ENCODE results near the gene SEPTIN2.
"Not testable (repeated sequence)": the region's sequence is repeated elsewhere in the genome, so short reads cannot be mapped to it uniquely, and the experiment has no call there.

SEPTIN2 gene

GRCh38 chr2:241315879-241316631, at the start of gene SEPTIN2:
Gene SEPTIN2, plus strand, starts transcription at chr2:241315925. Its CDS starts 8,308 bp downstream, at chr2:241324233.
- DNase-seq, result peak; percentile 72

DNA sequence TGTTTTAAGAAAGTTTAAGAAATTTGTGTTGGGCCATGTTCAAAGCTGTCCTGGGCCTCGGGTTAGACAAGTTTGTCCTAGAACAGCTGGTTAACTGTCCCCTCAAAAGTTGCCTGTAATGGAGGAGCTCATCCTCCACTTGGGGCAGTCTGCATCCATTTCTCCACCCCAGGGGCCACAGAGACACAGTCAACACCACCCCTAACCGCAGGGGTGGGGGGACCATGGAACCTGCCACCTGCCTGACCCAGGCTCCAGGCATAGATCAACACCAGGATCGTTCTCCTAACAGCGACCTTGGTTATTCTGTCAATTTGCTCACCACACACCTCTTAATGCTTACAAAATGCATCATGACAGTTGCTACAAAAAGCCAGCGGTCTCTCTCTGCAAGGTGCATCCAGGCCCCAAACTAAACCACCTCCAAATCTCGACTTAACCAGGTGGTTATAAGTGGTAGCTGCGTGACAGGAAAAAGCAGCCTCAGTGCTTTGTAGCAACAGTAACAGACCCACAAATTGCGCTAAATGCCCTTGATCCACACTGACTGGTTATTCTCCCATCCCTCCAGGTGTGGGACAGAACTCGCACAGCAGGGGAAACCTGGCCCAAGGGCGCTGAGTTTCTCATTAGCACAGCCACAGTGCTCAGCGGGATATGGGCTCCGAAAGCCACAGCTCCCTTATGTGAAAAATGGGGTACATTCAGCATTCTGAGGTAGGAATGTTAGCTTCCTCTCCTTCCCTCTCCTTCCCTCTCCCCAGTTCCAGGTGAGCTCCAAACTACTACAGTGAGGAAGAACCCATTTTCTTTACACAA, 48.3 kb upstream of the SEPTIN2 start:
- no peak for DNase-seq

DNA sequence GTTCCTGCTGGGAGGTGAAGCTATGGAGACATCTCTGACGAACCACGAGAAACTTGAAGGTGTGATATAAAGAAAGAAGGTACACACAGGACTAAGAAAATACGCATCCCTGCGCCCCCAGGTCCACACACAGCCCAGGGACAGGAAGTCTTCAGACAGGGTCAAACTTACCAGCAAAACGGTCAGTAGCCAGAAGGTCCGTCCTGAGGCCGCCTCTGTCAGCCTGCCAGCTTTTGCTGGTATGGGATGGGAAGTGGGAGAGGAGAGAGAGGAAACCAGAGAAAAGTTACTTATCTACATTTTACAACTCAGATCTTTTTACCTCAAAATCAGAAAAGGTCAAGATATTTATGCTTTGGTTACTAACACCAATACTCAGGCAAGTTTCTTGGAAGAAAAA, 47.4 kb upstream of the SEPTIN2 start:
- no peak for DNase-seq

GRCh38 chr2:241268716-241269445, 46.8 kb upstream of the SEPTIN2 start:
- no peak for DNase-seq

DNA sequence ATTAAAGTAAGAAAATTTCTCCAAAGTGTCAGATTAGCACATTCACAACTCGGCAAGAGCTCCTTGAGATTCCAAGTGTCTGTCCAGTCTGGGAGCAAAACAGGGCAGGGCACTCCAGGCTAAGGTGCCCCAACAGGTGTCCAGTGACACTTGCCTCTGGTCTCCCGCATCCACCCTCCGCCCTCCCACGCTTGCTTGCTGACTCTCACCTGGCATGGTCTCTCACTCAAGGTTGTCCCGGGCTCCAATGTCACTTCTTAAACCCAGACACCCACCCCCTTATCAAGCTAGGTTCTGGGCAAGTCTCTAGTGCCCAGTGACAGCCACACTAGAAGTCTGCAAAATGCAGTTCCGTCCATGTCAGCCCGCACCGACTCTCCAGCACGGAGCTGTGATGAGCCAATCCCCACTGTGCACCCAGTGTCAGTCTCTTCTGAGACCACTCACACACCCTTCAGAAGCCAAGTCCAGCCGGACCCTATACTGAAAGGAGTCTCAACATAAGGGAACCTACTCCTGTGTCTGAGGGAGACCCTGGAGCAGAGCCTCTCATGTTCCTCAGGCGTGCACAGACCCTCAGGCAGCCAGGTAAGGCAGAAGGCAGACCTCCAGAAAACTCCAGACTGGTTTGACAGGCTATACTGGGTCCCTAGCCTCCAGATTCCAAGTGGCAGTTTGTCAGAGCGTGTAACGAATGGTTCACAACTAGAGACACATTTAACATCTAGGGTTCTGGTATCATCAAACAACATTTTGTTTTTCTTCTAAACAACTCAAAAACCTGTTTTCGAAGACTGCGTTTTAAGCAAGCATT, 45.8 kb upstream of the SEPTIN2 start:
- DNase-seq, result no peak

- no peak for DNase-seq
These were observed 45.2 kb upstream of the SEPTIN2 start for GRCh38 chr2:241270531-241270930.

DNA sequence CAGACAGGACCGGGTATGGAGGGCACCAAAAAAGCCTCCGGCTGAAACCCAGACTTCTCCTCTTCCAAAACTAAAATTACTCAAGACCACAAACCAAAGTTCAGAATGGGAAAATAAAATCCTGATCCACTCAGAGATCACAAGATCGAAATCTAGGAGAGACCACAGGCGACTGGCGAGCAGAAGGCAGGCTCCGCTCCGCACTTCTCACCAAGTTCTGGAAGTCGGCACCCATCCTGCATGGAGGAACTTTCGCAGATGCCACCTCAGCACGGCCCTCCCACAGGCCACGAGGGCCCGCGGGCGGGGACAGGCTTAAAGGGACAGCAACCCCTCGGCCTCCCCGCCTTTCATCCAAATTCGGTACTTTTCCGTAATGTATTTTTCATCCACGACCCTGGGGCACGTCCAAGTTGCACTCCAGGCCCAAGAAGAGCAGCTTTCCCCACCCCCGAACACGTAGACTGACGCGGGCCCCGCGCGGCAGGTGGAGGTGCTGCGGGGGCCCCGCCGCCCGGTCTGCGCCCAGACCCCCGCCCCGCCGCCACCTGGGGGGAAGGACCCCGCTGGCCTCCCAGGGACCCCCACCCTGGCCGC, 43.9 kb upstream of the SEPTIN2 start:
- no peak for DNase-seq

GRCh38 chr2:241272303-241273209, 43.2 kb upstream of the SEPTIN2 start:
- no peak for DNase-seq

DNA sequence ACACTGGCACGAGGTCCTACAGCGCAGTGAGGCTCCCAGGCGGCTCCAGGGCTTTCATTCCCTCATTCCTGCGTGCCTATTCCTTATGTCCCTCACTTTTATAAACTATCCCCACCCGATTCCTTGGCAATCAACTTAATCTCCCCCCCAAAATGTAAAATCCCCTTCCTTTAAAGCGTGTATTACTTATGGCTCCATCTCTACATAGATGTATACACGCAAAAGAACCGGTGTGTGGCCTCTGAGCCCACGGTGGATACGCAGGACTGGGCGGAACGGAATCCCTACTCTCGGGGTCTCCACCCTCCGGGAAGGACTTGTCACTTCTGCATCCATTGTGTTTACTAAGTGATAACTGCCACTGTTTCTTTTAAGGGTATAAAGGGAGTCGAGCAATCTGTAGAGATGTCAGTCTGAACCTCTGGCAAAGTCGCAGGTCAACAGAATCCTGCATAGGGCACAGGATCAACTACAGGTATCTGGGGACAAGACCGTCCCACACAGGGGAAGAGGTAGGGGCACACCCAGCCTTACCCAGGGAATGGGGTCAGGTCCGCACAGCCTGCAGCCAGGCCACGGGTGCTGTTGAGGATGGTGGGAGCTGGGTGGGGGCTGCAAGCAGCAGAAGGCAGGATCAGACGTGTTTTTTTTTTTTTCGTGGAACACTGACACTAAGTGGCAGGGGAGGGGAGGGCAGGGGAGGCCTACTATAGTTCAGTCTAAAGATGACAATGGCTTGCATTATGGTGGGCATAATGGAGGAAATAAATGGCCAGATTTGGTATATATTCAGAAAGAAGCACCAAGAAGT, 42.3 kb upstream of the SEPTIN2 start:
- DNase-seq, result no peak

GRCh38 chr2:241274127-241274526, 41.6 kb upstream of the SEPTIN2 start:
- DNase-seq, result no peak

DNA sequence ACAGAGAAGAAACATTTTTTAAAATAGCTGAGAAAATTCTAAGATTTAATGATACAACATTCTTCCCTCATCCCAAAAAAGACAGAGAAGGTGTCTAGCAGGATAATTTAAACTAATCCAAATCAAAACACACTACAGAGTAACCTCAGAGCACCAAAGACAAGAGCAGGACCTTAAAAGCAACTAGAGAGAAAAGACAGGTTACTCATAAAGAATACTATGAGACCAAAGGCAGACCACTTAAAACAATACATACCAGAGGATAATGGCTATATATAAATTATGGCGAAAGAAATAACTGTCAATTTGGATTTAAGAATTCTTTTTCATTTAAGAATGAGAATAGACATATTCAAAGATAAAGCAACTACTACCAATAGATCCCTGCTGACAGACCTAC, 40.2 kb upstream of the SEPTIN2 start:
- no peak for DNase-seq

DNA sequence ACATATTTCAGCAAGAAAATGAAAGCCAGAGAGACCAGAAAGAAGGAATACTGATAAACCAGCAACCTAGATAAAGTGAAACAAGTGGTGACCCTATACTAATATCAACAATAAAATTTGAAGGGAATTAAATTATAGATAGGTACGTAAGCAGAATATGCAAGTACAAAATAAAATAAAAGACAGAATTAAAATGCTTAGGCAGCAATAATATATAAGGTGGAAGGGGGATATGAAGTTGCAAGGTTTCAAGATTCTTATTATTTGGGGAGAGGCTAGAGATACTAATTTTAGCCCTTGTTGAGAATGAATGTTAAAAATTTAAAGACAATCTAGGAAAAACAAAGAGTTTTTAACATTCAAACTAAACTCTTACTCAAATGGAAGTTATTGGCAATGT, 39.8 kb upstream of the SEPTIN2 start:
- no peak for DNase-seq

DNA sequence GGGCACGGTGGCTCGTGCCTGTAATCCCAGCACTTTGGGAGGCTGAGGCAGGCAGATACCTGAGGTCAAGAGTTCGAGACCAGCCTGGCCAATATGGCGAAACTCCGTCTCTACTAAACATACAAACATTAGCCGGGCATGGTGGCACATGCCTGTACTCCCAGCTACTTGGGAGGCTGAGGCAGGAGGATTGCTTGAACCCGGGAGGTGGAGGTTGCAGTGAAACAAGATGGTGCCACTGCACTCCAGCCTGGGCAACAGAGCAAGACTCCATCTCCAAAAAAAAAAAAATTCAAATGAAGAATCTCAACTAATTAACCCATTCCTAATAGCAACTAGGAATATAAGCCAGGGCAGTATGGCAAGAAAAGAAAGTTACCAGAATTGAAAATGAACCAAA, 37.4 kb upstream of the SEPTIN2 start:
- DNase-seq, result not testable (repeated sequence)

DNA sequence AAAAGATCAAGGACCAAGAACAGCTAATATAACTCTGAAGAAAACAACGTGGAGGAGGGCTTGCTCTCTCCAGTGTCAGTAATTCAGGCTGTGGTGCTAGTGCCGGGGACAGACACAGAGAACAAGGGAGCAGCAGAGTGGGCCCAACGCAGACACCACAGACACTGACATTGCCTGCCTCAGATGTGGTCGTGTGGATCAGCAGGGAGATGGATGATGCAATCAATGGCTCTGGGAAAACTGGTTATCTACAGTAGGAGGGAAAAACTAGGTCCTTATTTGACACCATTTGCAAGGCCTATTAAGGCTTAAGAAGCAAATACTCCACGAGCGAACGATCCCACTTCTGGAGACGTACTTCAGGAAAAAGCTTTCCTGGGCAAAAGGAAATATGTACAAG, 36.3 kb upstream of the SEPTIN2 start:
- DNase-seq, result peak; percentile 6

- DNase-seq, result no peak
These were observed 35.9 kb upstream of the SEPTIN2 start for GRCh38 chr2:241279828-241280227.

DNA sequence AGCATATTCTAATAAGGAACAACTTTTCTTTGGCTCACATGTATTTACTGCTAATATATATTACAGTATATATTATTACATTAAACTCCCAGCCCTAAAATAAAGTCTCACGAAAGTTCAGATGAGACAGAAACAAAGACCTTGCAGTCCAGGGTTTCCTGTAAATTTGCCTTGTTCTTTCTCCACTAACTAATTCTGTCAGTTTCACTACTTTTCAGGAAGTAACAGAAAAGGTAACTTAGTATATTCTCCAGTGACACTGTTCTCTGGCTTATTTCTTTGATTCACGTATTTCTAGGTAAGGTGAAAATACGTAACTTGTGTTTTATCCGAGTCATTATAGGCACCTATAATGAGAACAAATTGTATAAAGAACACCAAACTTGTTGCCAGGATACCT, 35.4 kb upstream of the SEPTIN2 start:
- no peak for DNase-seq

DNA sequence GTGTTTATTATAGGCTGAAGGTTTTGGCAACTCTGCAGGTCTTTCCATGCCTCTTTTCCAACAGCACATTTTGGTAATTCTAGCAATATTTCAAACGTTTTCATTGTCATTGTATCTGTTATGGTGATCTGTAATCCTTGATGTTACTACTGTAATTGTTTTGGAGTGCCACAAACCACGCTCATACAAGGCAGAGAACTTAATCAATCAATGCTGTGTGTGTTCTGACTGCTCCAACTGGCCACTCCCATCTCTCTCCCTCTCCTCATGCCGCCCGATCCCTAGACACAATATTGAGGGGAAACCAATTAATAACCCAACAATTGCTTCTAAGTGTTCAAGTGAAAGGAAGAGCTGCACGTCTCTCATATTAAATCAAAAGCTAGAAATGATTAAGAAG, 33.2 kb upstream of the SEPTIN2 start:
- no peak for DNase-seq

DNA sequence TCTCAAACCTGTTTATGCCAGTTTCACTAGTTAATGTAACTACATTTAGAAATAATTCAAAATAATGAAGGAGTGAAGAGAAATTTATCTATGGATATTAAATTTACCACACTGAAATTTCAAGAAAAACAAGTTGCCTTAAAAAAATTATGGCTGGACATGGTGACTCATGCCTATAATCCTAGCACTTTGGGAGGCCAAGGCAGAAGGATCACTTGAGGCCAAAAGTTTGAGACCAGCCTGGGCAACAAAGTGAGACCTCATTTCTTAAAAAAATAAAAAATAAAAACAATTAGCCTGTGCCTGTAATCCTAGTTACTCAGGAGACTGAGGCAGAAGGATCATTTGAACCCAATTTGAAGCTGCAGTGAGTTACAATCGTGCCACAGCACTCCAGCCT, 30.1 kb upstream of the SEPTIN2 start:
- DNase-seq, result no peak

DNA sequence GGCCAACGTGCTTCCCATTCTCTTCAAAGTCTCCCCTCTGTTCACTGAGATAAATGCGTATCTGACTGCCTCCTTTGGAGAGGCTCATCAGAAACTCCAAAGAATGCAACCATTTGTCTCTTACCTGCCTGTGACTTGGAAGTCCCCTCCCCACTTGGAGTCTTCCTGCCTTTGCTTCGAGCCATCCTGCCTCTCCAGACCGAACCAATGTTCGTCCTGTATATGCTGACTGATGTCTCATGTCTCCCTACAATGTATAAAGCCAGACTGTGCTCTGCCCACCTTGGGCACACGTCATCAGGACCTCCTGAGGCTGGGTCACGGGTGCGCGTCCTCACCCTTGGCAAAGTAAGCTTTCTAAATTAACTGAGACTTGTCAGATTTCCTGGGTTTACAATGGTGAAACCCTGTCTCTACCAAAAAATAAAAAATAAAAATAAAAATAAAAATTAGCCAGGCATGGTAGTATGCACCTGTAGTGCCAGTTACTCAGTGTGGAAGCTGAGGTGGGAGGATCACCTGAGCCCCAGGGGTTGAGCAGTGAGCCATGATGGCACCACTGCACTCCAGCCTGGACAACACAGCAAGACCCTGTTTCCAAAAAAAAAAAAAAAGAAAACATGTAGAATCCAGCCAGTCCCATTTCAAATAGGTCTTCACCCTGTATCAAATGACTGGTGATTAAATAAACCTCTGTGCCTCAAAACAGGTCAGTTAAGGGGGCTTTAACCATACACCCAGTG, 29.2 kb upstream of the SEPTIN2 start:
- DNase-seq, result no peak
